Kidney glomerular epithelial cell (primary cell): ENCODE data around the gene BOC.

Source experiments
- DNase-seq: peaks from one replicate; lab custom pipeline; 2025; lab: John Stamatoyannopoulos, UW

BOC gene

DNA sequence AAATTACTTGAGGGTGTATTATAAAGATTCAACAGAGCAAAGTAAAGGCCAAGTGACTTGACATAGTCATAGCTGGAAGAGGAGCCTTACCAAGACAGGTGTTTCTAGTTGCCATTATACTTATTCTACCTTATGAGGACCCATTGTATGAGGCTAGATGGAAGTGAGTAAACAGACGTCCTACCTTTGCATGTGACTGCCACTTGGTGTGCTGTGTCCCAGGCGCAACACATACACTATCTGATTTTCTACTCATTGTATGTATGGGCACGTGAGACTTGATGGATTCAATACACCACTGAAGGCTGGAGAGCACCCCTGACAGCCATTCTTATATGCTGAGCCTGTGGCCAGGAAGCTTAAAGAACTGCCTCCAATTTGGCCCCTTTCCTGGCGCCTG is 40.5 kb downstream of the BOC start:
- no peak for DNase-seq

DNA sequence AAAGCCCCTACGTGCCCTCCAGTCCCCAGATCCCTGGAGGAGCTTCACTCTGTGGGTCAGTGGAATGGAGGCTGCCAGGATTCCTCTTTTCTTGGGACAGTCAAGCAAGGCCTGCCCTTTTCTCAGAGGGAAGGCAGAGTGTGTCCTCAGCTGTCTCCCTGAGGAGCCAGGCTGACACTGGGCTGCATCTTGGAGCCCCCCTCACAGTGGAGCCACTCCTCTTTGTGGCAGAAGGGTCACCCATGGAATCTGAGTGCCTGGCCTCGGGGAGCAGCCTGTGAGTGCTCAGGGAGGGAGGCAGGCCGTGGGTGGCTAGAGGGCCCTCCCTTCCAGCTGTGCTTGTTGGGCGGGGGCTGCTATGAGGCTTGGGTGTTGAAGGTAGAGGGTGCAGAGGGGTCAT is 41.2 kb downstream of the BOC start:
- no peak for DNase-seq

DNA sequence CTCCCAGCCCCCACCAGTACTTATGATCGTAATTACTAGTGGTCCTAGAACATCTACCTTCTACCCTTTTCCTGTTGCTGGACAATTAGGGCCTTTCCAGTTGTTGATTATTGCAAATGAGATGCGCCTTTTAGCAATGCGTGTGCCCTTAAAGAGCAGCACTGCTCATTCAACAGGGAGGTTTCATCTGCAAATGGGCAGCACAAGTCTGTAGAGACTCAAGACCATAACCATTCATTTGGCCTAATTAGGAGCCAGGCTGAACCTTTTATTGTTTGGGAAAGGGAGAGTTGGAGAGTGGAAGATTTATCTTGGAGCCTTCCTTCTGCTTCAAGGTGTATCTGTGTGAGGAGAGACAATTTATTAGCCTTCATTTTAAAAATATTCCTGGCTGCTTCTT is 42.3 kb downstream of the BOC start:
- DNase-seq = no peak

DNA sequence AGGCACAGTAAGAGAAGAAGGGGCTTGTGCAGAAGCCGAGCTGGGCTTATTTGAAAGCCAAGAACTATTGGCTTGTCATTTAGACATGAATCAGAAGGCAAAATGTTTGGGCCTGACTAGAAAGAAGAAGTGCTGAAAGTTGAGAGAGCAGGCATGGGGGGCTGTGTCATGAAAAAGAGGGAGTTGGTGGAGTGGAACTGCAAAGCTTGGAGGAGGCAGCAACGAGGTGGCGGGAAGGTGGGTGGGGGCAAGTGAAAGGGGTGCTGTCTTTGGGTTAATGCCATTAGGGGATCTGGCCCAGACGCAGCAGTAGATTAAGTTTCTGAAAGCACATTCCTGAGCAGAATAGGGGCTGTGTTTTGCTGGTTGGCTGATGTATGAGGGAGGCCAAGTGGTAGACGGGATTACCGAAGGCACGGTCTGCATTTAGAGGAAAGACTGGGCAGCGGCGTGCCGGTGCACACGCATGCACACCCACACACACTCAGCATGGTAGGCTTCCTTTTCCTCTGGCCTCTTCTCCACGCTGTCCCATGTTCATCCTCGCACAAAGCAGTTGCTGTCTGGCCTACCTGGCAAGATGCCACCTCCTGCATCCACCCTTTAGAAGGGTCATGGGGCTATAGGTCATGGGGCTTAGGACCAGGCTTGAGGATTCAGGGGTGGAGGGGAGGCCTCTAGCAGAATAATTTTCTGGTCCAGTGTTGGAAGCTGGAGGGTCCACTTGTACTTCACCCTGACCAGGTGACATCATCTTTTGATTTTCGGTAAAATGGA is 43.0 kb downstream of the BOC start:
- DNase-seq = no peak

DNA sequence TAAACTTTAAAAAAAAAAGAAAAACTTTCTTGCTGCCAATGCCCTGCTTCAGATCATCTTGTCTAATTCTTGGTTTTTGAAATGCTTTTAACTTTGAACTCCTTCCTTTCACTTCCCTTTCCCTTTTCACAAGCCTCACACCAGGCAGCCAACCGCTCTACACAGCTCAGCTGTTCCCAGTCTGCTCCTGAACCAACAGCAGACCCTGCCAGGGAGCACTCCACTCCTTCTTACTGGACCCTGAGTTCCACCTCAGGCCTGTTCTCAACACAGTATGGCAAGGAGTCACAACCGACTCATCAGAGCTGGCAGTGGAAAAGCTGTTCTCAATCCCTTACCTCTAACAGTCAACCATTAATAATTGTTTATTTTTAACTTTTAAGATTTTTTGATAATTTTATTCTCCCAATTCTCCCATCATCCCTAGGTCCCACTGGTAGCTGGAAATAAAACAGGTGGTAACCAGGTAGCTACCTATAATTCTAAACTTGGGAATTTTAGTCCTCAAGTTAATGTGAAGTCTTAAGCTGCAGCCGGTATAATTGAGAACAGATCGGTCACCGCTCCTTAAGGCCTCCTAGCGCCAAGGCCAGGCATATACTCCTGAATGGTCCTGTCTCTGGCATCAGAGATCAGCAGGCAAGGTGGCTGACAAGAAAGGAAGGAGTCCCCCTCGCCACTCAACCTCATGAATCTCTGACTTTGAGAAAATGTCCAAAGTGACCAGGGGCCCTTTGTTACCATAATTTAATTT is 43.9 kb downstream of the BOC start:
- no peak for DNase-seq

DNA sequence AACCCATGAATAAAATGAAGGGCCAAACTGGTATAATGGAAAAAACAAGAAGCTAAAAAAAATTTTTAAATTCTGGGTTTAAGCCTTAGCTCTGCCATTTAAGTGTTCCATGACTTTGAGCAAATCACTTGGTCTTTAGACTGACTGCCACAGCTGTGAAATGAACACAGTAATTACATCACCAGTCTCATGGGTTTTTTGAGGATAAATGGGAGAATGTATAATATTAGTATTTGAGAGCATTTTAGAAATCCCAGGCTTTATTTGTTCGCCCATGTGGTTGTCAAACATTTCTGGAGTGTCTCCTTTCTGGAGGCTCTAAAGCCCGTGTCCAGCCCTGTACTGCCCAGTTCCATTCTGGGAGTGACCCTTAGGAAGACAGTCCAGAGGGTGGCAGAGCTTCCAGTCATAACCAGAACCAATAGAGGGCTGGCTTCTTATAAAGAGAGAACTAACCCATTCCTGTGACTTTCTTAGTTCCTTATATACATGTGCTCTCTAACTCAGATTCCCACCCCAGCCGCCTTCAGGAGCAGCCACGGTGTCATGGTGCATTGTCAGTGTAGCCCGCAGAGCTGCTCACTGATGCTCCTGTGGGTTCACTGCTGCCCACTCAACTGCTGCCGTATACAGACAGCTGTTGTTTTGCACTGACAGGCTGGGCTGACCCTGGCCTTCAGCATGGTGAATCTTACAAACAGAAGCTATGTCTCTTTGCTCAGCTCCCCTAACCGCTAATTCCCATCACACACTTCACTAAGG is 44.7 kb downstream of the BOC start:
- DNase-seq = no peak

DNA sequence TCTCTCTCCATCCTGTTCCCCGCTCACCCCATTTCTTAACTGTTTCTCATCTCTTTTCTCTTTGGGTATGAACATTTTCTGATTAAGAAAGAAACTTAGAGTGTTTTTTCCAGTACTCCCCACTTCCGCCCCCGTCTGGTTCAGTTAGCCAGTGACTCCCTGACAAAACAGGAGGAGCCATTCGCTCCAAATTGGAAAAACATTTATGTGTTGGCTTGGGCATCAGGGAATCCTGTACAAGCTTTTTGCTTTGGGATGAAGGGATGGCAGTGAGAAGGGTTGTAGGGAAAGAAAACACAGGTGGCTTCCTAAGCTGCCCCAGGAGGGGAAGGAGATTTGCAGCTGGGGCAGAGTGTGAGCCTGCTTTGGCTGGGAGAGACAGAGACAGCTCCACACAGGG is 47.0 kb downstream of the BOC start:
- DNase-seq = no peak

DNA sequence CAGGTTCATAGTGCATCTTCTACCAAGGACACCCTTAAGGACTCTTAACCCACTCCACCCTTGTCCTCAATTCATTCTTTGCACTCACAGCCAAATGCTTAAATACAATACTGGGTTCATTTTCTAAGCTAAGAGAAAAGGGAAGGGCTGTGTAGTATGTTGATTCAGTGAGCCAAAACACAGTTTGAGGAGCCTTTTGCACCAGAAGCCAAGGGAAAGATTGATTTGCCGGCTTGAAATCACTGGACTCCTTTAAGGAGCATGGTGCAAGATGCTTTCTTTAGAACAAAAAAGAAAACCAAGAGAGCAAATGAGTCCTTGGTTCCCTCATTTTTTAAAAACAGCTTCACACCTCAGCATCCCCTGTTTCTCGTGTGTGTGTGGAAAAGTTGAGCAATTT is 47.8 kb downstream of the BOC start:
- no peak for DNase-seq

DNA sequence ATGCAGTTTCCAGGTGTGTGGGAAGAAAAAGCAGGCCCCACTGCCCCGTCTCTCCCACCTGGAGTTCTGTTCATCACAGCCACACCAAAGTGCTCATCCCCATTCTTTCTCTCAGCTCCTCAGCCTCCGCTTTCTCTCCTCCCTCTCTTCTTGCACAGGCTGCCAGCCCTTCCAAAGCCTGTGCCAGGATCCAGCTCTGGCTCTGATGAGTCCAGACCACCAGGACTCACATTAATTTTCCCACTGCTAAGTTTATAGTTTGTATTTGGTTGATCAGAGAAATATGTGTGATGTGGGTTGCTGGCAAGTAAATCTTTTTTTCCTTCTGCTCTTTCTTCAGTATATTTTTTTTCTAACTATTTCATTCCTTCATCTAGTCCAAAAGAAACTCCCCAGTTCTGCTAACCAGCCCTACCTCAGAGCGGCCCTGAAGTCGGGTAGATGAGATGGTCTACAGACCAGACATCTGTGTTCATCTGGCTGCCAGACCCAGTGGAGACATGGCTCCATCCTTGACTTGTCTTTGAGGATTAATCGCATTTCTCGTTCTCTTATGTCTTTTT is 49.8 kb downstream of the BOC start:
- DNase-seq = no peak

DNA sequence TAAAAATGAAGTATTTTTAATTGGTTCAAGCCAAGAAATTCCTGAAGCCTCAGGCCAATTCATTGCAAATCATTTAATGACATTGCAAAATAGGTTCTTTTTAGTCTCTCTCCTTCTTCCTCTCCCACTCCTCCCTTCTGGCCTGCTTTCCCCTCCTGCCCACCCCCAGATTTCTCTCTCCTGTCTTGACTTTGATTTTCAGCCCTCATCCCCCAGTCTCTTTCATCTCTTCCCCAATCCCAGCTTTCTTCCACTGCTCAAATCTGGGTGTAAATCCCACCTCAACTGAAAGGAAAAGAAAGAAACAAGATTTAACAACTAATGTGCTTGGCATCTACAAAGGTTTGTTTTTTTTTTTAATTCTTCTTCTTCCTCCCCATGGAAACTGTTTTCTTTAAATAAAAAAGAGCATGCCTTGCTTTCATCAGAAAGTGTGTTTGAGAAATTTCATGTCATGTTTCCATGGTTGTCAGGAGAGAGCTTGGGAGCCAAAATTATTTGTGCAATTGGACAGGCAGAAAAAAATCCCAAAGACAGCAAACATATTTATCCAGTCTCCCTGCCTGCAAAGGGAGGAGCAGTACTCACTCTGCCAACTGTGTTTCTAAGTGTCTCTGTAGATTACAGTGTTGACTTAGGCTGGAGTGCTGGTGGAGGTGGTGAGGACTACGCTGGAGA is 50.4 kb downstream of the BOC start:
- DNase-seq = no peak

DNA sequence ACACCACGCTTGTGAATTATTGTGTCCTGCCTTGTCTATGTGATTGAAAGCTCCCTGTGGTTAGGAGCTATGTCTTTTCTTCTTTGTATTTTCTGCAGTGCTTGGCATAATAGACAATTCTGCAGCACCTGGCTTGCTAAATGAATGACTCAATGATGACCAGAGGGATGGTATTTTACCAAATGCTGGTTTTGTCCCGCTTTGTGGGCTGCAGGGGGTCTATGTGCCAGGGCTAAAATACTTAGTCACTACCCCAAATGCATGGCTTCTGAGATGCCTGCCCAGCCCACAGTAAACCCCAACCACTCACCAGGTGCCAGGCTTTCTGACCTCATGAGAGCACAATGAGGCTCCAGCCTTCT is 50.9 kb downstream of the BOC start:
- no peak for DNase-seq

DNA sequence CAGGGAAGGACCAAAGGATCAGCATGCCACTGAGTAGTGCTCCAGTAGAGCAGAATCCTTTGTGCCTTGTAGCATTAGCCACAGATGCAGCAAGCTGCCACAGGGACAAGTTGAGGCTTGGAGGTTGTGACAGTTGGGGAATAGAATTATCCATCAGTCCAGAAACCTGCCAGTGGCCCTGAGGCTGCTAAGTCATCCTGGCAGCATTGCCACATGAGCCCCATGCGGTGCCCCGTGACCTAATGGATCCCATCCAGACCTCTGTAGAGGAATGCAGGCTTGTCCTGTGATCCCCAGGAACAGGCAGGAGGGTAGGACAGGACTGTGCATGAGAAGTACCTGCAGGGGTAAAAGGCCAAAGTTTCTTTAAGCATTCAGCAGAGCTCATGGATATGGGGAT is 51.7 kb downstream of the BOC start:
- DNase-seq = no peak

DNA sequence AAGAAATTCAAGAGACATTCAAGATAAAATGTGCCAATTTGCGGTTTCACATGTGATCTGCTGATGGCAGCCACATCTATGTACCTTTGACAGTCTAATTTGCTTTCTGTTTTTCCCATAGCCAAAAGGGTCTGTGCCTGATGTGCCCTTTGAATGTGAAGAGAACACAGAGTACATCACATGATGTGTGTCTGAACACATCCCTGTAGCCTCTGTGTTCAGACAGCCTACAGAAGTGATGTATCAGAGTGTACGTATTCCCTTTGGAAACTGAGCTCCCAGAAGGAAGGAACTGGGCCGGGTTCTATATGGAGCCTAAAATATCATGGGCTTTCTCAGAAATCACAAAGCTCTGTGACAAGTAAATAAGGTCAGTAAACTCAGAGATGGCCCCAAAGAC is 52.4 kb downstream of the BOC start:
- no peak for DNase-seq

DNA sequence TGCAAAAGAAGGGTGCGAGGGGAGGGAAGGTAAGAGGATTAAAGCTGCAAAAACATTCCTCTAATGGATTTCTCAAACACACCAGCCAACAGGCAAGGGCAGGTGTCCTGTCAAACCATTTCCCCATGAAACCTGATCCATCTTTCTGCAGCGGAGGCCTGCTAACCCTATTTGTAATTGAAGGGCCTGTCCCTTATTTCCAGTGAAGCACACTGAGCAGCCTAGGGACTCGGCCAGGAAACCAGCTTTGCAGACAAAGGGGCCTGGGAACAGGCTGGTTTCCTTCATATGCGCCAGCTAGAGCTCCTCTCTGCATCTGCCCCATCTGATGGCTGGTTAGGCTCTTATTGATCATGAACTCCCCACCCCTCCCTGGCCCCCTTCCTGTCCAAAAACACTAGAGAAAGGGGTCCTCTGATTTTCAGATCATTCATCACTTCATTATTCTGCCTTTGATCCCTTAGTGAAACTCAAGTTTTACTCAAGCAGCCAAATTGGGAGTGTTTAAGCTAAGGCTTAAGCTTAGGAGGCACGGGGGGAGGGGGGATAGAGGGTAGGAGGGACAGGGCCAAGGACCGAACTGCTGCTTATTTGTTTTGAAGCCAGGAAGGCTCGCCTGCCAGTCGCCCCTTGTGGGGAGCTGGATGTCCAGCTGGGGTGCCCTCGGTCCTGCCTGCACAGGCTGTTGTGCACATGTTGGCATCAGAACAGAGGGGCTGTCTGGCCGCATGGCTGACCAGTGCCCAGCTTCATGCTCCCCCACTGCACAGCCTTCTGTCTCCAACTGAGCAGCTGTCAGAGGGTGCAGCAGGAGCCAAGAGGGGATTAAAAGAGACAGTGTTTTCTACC is 53.1 kb downstream of the BOC start:
- no peak for DNase-seq

DNA sequence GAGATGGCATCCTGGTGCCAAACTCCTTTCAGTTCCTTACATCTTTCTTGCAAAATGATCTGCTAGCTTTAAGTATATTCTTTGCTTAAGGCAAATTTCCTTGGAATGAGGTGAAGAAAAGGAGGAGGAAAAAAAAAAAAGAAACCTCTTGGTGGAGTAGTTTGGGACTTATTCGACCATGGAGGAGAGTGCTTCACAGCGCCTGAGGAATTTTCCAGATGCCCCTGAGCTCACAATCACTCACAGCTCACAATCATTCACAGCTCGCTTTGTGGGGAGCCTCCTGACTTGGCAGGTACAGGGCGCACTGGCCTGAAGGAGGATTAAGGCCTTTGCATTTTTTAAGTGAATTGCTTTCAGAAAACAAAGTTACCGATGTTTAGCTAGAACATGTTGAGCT is 53.9 kb downstream of the BOC start:
- DNase-seq = peak; percentile 25

DNA sequence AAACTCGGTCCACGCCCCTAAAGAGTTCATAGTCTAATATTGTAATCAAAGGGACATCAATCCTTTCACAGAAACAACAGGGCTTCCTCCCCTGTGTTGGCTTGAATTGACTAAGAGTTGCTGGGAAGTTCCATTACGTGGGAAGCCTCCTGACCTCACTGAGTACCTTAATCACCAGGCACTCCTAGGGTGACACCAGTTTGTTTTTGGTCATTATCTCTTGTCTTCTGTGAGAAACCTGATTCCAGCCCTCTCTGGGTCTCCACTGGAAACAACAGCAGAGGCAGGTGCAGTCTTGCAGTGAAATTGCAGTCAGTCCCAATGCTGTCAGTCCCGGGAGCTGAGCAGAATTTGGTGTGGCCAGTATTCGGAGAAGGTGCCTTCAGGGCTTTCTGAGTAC is 55.4 kb downstream of the BOC start:
- no peak for DNase-seq

DNA sequence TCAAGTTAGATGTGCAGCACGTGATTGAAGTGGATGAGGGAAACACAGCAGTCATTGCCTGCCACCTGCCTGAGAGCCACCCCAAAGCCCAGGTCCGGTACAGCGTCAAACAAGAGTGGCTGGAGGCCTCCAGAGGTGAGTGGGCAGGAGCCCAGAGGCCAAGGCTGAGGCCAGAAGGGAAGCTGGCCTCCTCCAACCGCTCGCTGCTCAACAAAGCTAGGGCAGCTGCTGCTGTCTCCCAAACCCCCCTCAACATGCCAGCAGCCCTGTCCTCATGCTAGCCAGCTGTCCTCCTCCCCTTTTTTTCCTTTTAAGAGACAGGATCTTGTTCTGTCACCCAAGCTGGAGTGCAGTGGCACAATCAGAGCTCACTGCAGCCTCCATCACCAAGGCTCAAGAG is 57.0 kb downstream of the BOC start:
- no peak for DNase-seq

DNA sequence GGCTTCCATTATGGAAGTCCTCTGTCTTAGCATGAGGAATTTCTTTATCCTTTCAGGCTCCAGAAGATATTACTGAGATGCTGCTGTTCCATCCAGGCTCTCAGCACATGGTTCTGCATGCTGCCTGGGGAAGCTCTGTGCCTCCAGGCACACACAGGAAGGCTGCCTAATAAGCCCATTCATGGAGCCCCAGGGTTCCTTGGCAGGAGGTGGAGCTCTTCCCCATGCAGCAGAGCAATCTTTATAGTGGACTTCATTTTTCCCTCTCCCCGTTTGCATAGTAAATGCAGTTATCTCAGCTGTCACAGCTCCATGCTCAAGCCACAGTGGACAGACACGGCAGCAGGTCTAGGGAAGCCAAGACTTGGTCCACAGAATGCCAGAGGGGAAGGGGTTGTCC is 57.6 kb downstream of the BOC start:
- DNase-seq = no peak

DNA sequence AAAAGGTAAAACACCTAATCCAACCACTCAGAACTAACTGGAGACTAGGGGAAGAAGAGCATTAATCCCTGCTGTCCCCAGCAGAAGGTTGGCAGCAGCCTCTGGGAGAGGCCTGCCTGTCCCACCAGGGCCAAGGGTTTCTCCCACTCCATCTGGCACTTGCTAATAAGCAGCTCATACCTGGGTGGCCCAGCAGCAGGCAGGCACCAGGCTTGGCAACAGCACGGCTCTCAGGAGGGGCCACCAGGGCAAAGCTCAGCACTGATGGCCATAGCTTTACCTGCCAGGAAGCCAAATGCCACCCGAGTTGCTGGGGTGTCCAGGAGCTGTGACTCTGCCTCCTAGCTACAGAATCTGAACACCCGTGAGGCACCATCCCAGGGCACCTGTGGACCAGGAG is 58.3 kb downstream of the BOC start:
- no peak for DNase-seq

DNA sequence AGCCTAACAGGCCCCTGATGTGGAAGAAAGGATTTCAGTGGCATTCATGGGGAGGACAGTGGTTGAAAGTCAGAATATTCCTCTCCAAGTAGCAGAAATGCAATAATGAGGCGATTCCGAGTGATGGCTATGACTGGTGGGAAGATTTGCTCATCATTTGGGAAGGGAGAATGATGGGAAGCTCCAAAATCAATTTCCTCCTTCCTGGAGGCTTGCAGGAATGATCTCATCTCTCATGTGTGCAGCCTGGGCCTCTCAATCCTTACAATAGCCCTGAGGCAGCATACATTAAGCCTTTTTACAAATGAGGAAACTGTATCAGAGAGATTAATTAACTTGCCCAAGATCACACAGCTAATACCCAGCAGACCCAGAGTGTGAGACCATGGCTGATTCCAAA is 58.7 kb downstream of the BOC start:
- DNase-seq = no peak

DNA sequence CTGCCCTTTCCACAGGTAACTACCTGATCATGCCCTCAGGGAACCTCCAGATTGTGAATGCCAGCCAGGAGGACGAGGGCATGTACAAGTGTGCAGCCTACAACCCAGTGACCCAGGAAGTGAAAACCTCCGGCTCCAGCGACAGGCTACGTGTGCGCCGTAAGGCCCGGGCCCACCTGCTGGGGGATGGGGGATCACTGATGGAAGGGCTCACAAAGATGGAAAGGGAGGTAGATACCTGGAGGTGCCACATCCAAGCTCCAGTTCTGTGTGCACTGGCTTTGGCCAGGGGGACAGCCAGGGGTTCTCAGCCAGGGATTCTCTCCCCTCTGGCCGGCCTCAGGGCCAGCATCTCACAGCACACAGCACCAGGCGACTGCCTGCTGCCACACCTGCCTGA is 59.4 kb downstream of the BOC start:
- no peak for DNase-seq
